SH-SY5Y (cell line): Measurements from ENCODE around the gene LTB.

Experiments
- GATA2 ChIP-seq: IDR thresholded peaks from 2 replicates; pipeline ENCODE4 v1.6.1; 2011; ENCODE audit warnings: mild to moderate bottlenecking, low read depth, low read length
- GATA3 ChIP-seq: IDR thresholded peaks from 2 replicates; pipeline ENCODE4 v1.6.1; 2011; ENCODE audit warnings: low read depth, mild to moderate bottlenecking, low read length, moderate library complexity

DNA sequence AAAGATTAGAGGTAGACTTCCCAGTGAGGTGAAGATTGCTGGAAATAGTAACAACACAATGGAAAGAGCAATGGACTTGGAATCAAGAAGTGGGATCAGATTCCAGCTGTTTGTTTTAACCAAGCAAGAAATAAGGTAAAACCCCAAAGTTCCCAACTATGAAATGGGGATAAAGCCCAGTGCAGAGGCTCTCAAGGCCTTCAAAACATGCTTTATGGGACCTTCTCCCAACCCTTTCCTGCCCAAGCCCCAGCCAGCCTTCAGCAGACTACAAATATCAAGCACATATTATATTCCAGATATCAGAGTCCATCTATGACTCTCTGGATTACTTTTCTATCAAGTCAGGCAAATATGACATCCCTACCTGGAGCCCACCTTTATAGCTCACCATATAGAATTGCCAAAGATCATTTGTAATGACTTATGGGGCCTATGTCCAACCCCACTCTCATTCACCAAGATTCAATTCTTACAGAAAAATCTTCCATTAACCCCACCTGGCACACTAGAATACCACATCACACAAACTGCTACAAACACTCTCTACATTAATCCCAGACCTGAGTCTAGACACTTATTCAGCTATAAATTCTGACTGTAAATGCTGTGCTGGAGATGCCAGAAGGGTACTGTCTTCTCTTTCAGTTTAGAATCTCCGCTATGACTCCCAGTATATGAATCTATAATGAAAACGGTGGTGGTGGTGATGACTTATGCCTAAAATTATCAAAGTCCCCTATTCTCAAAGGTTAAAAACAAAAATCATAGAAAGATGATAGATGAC, 46.5 kb downstream of the LTB start:
- TF ChIP-seq GATA2, result no peak
- no peak for TF ChIP-seq GATA3
